Cardiac muscle cell (in vitro differentiated cells and primary cell): ENCODE results near the gene ATAD2B. TPM values are rescaled to one million over a fixed set of nuclear protein-coding genes. Genes with fewer than 3 reads are reported as not detected.

Experiments used
- DNase-seq, 2 donors: peaks; one replicate each; pipeline versions ENCODE4 v3.0.0 to v3.0.0-alpha.2; 2010 to 2017; ENCODE audit warnings: low read depth in 1 of 2, low spot score in 1 of 2
- H3K27ac ChIP-seq: fragments of 200-600 bp; sonication (generic); 2 replicates; pipeline ENCODE4 v1.5.1; 2016
- H3K27me3 ChIP-seq: fragments of 200-600 bp; sonication (generic); 2 replicates; pipeline ENCODE4 v1.6.0; 2016; ENCODE audit warnings: control low read depth
- H3K36me3 ChIP-seq: fragments of 200-600 bp; sonication (generic); 2 replicates; pipeline ENCODE4 v1.5.1; 2016; ENCODE audit warnings: control low read depth
- H3K4me1 ChIP-seq: fragments of 200-600 bp; sonication (generic); 2 replicates; pipeline ENCODE4 v1.8.1; 2017; ENCODE audit warnings: low read depth, mild to moderate bottlenecking, mixed run types
- H3K4me3 ChIP-seq: fragments of 200-600 bp; sonication (generic); 2 replicates; pipeline ENCODE4 v1.5.1; 2016; ENCODE audit warnings: mild to moderate bottlenecking
- H3K9me3 ChIP-seq: fragments of 200-600 bp; sonication (generic); 2 replicates; pipeline ENCODE4 v1.5.1; 2017; ENCODE audit warnings: low read depth, mild to moderate bottlenecking, control low read depth
- CTCF ChIP-seq: IDR thresholded peaks from 2 replicates; pipeline ENCODE4 v1.5.1; 2012; ENCODE audit warnings: low read depth, mild to moderate bottlenecking, low read length
- polyA plus RNA-seq: library from polyadenylated mRNA; unstranded; fragments of >200 nt; fragmentation: Nextera tagmentation; extraction: Ambion mirVana; gene quantifications from 2 replicates; pipeline ENCODE4 v1.2.1, GENCODE V29; 2016
- total RNA-seq: library from RNA; depleted of rRNA; stranded (reverse); fragments of >200 nt; gene quantifications from 2 replicates; pipeline ENCODE4 v1.2.3, GENCODE V29; 2016

Gene ATAD2B
- total and polyA plus RNA-seq, 2 experiments from 2014 or later, result 10.7 to 17.2 TPM

- DNase-seq, result peak in 1 of 2 donors; percentile 33
- Histone ChIP-seq H3K4me1 (peaks cover 4% of the 10 kb centered on the region), H3K4me3 (no peak overlapping the region), H3K27me3 (no peaks in the 10 kb centered on the region), H3K36me3 (no peaks in the 10 kb centered on the region), H3K9me3 (no peaks in the 10 kb centered on the region), H3K27ac (no peak overlapping the region)
- TF ChIP-seq CTCF, result no peak
These were observed 22.2 kb downstream of the ATAD2B start for GRCh38 chr2:23904692-23905091.

GRCh38 chr2:23904215-23904614 lies 22.7 kb downstream of the ATAD2B start:
- Histone ChIP-seq H3K4me1 (peaks cover 4% of the 10 kb centered on the region), H3K4me3 (no peak overlapping the region), H3K27ac (no peak overlapping the region), H3K36me3 (no peaks in the 10 kb centered on the region), H3K9me3 (no peaks in the 10 kb centered on the region), H3K27me3 (no peaks in the 10 kb centered on the region)
- no peak for DNase-seq
- TF ChIP-seq CTCF, result no peak

- Histone ChIP-seq H3K4me1 (peaks cover 4% of the 10 kb centered on the region), H3K27me3 (no peaks in the 10 kb centered on the region), H3K4me3 (no peak overlapping the region), H3K36me3 (no peaks in the 10 kb centered on the region), H3K27ac (no peak overlapping the region), H3K9me3 (no peaks in the 10 kb centered on the region)
- TF ChIP-seq CTCF, result no peak
- DNase-seq, result no peak
These were observed 23.9 kb downstream of the ATAD2B start for GRCh38 chr2:23903034-23903433.

GRCh38 chr2:23901966-23902846 lies 24.7 kb downstream of the ATAD2B start:
- no peaks in the 10 kb centered on the region for H3K36me3 ChIP-seq
- peaks cover 4% of the 10 kb centered on the region for H3K4me1 ChIP-seq
- no peak overlapping the region for H3K4me3 ChIP-seq
- peak in 1 of 2 donors; percentile 38 for DNase-seq
- no peak for TF ChIP-seq CTCF
- no peak overlapping the region for H3K27ac ChIP-seq
- no peaks in the 10 kb centered on the region for H3K27me3 ChIP-seq
- no peaks in the 10 kb centered on the region for H3K9me3 ChIP-seq

- Histone ChIP-seq H3K27ac (peak overlapping the region; percentile 42), H3K9me3 (no peaks in the 10 kb centered on the region), H3K4me1 (peaks cover 4% of the 10 kb centered on the region), H3K36me3 (no peaks in the 10 kb centered on the region), H3K27me3 (no peaks in the 10 kb centered on the region), H3K4me3 (no peak overlapping the region)
- peak in 1 of 2 donors; percentile 77 for DNase-seq
- no peak for TF ChIP-seq CTCF
These were observed 26.2 kb downstream of the ATAD2B start for GRCh38 chr2:23900541-23901322.
